GM12873 (cell line): ENCODE measurements around the gene NAT16.
A peak's percentile ranks its signal among the peaks of the same experiment; 100 is the strongest.

ENCODE experiments used
- TF ChIP-seq, protein P1 (sequence below): IDR thresholded peaks from 2 replicates; pipeline ENCODE4 v1.5.1; 2012; ENCODE audit warnings: low read depth, mild to moderate bottlenecking, moderate library complexity, low read length, control low read depth; ENCODE audit not compliant: insufficient read depth; ENCODE audit errors: missing control alignments

The NAT16 gene

DNA sequence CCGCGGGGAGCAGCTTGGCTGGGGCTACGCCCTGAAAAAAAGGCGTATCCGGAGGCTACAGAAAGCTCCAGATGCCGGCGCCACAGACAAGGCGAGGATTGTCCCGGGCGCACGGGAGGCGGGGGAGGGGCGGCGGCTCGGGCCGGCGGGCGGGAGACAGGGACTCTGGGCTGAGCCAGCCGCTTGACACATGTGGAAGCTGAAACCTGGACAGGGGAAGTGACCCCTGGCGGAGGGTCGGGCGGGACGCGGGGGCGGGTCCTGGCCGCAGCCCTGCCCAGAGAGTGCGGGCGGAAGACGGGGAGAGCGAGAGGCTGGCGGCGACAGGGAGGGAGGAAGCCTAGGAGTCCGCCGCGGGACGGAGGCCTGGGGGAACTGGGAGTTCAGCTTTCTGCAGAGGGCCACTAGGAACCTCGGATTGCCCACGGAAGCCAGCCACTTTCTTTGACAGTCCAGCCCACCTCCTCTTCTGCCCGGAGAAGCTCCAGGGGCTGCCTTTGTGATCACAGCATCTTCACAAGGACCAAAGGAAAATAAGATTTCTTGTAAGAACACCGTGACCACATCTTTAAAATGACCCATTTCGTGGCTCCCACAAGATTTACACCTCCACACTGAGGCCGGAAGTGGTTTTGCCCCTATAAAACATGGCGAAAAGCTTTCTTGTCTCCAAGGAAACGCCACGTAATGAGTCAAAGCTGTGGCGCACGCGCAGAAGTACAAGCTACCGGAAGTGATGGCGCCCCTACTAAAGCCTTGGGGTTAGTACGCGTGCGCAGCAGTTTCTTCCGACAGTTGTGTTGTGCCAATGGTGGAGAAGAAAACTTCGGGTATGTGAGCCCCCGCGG lies 37.5 kb upstream of the NAT16 start, which contains the start of the genes PLOD3 and ZNHIT1:
Gene PLOD3, minus strand, starts transcription at position 194 of the 848 bp plus-strand sequence. CDS start 307 bp downstream, outside the sequence.
Gene ZNHIT1, plus strand, starts transcription at position 778 of the 848 bp plus-strand sequence. Its CDS starts 31 bp downstream, at position 809.
- TF ChIP-seq, protein P1, sequence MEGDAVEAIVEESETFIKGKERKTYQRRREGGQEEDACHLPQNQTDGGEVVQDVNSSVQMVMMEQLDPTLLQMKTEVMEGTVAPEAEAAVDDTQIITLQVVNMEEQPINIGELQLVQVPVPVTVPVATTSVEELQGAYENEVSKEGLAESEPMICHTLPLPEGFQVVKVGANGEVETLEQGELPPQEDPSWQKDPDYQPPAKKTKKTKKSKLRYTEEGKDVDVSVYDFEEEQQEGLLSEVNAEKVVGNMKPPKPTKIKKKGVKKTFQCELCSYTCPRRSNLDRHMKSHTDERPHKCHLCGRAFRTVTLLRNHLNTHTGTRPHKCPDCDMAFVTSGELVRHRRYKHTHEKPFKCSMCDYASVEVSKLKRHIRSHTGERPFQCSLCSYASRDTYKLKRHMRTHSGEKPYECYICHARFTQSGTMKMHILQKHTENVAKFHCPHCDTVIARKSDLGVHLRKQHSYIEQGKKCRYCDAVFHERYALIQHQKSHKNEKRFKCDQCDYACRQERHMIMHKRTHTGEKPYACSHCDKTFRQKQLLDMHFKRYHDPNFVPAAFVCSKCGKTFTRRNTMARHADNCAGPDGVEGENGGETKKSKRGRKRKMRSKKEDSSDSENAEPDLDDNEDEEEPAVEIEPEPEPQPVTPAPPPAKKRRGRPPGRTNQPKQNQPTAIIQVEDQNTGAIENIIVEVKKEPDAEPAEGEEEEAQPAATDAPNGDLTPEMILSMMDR = no peak

DNA sequence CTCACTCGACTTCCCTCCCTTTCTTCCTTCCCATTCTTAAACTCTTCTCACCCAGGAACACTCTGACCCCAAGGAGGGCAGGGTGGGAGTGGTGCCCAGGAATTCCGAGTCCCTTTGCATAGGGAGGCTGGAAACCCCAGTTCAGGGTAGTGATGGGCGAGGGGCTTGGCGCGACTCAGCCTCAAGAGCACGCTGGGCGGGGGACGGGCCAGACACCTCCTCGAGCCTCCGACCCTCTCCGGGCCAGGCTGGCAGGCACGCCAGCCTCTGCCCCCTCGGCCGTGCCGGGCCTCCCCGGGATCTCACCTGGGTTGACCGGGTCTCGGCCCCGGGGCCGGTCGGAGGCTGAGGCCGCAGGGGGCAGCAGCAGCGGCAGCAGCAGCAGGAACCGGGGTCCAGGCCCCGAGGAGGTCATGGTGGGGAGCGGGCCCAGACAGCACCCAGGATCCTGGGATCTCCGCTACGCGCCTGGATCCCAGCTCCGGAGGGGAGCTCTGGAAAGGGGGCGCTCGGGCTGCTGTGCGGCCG lies 36.8 kb upstream of the NAT16 start:
- TF ChIP-seq, protein P1 = peak; percentile 24

DNA sequence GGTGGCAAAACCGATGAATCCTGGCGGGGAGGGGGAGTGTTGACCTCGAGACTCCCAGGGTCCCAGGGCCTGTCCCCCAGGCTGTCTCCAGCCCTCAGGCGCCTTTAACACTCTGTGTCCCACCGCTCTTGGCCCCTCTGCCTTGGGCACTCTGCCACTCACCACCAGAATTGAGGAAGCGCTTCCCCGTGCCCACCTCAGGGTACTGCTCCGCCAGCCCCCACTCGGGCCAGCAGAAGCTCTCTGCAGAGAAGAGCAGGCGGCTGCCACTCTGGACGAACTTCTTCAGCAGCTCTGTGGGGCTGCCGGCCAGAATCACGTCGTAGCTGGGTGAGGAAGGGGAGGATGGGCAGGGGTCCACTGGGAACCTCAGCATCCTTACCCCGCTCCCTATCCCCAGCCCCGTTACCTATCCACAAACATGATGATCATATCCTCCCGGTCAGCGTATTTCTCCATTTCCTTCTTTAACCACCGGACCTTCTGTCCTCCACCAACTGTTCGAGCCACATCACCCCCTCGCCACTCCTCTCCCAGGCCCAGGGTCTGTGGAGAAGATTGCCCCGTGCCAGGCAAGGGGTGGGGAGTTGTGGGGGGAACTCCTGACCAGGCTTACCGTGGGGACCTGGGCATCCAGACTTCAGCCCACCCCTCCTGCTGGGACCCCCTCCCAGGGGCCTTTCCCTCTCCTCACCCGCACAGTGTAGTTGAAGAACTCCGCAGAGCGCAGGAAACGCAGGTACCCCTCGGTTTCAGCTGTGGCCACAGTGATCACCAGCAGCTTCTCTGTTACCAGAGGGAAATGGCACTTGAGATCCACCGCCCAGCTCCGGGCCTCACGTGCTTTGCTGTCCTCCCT lies 36.1 kb upstream of the NAT16 start:
- TF ChIP-seq, protein P1 = no peak

DNA sequence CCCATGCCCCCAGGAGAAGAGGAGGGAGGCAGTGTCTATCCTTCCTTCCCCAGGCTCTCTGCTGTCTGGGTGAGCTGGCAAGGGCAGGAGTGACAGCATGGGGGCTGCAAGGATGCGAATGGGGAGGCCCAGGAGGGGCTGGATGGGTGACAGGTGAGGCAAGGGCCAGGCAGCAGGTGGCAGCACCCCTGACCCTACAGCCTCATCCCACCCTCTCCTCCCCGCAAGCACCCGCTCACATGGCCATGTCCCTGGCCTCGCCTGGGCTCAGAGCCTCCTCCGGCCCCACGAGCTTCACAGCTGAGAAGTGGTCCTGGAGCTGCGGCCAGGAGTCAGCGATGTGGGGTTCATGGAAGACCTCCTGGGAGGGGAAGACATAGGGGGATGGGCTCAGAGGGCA lies 31.9 kb upstream of the NAT16 start:
- TF ChIP-seq, protein P1 = no peak

DNA sequence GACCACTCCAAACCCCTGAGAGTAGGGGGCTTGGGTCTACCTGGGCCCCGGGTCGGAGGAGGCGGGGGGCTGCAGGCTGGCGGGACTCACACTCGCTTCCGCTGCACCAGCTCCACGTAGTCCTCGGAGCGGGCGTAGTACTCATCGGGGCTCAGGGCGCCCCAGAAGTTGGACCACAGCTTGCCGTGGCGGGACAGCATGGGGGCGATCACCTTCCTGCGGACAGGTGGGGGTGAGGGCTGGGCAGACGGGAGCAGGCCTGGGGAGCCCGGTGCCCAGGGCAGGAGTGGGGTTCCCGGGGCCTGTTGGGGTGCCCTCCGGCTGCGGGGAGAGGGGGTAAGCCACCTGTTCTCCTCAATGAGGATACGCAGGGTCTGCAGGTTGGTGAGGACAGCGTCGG lies 31.4 kb upstream of the NAT16 start:
- TF ChIP-seq, protein P1 = no peak

DNA sequence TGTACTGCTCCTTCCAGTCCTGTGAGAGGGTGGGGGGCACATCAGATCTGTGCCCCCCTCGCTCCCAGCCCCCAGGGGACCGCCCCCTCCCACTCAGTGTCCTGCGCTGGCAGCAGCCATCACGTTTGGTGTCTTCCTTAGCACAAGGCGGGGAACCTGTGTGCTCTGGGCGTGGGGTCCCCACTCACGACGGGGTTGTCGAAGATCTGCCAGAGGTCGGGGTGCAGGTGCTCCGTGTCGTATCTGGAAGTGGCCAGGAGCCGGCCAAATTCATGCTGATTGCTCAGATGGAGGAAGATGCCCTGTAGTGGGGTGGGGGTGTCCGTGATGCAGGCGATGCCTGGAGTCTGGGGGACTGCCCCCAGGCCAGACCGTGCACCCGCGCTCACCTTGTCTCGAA lies 30.1 kb upstream of the NAT16 start:
- TF ChIP-seq, protein P1 = no peak

DNA sequence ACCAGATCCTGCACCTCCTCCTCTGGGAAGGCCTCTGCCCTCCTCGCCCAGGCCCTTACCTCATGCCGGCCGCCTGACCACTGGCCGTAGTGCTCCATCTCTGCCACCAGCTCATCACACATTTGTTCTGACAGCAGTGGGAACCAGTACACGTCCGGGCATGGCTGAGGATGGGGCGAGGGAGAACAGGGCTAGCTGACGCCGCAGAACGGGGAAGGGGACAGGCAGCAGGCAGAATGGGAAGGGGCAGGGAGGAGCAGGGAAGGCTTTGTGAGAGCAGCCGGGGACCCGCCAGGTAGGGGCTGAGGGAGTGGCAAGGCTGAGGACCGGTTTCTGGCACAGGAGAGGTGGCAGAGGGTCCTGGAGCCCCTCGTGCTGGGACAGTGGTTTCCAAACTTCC lies 28.7 kb upstream of the NAT16 start:
- TF ChIP-seq, protein P1 = no peak
